GM21825 (cell line): ENCODE measurements around the gene DOHH.

Experiments used
- ATAC-seq: cut with Tn5 transposase; IDR thresholded peaks from one replicate; pipeline ENCODE4 v1.9.1; 2021; ENCODE audit warnings: mild to moderate bottlenecking, moderate library complexity; ENCODE audit not compliant: unreplicated experiment

The DOHH gene

DNA sequence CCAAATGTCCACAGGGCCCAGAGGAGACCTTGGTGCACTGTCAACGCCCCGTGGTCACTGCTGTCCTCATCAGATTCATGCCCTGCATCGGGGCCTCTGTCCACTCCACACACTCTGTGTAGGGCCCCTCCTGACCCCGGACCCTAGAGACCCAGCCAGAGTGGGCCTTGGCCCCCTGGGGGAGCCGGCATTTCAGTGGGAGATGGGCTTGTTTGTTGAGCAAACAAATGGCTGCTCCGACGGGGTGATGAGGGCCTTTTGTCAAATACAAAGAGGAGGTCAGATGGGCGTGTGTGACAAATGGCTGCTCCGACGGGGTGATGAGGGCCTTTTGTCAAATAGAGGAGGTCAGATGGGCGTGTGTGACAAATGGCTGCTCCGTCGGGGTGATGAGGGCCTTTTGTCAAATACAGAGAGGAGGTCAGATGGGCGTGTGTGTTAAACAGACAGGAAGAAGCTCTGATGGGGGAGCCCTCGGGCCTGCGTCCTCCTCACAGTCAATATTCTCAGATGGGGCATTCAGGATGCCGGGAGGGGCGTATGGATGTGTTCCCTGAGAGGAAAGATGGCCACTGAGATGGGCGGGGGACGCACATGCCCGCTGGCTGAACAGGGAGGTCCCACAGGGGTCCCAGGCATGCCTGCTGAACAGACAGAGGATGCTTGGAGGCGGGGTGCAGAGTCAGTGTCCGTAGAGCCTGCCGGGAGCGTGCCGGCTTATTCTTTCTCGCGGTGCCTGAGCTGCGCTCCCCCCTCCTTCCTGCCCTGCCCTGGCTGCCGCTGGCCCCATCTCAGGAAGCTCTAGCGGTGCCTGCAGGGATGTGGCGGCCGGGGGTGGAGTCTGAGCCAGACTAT is 56.4 kb downstream of the DOHH start:
- no peak for ATAC-seq

DNA sequence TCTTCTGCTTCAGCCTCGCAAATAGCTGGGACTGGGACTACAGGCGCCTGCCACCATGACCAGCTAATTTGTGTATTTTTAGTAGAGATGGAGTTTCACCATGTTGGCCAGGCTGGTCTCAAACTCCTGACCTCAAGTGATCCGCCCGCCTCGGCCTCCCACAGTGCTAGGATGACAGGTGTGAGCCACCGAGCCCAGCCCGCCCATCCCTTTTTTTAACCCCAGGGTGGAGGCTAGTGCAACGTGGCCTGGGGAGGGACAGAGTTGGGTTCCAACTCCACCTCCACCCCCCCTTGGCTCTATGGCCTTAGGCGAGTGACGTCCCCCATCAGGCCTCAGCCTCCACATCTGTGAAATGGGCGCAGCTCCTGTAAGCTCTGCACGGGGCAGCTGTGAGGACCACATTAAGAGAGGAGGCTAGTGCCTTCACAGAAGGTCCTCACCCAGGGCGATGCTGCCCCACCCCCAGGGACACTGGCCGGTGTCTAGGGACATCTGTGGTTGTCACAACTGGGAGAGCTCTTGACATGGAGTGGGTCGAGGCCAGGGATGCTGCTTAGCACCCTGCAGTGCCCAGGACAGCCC is 57.9 kb downstream of the DOHH start:
- no peak for ATAC-seq

DNA sequence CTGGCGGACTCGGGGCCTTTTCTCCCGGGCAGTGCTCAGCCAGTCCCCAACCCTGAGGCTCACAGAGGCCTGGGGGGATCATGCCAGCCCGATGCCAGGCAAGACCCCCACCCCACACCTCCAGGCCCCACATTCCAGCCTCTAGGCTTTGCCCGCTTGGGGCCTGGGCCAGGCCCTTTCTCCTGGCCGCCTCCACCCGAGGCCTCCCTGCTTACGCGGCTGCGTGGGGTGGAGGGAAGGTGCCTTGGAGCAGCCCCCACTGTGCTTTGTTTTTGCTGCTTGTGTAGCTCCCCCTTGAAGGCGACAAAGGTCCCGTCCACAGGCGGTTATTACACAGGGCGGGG is 58.5 kb downstream of the DOHH start:
- no peak for ATAC-seq

DNA sequence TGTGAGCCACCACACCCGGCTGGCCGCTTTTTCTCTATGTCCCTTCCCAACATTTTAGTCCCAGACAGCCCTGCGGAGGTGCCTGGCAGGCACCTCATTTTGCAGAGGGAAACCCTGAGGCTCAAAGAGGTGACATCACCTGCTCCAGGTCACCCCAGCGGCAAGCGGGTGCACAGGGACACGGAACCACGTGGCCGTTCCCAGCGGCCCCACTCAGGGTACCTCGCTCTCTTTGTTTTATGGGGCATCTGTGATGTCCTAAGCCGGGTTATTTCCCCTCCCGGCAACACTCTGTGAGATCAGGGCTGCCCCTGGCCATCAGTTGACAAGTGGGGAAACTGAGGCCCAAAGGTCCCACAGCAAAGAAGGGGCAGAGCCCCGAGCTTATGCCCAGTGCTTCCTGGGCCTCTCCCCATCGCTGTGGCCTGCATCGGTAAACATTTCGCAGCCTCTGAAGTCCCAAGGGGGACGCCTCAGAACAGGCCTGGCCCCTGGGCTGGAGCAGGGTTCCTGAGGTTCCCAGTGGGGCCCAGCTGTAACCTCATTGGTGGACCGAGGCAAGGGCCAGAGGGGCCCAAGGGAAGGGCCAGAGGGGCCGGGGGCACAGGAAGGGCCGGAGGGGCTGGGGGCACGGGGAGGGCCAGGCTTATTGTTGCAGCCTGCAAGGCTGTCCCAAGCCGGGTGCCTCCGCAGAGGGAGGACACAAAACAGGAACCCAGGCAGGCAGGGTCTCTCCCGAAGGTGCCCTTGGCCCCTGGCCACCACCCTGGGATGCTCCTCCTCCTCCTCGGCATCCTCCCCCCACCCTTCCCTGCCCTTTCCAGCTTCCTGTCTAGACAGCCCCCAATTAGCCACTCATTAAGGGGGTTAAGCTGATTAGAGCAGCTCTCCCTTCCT is 59.1 kb downstream of the DOHH start:
- no peak for ATAC-seq
